Adipocyte (in vitro differentiated cells): ENCODE measurements around the gene TTC33.
A peak's percentile ranks its signal among the peaks of the same experiment; 100 is the strongest.
"Not testable (repeated sequence)": the region's sequence is repeated elsewhere in the genome, so short reads cannot be mapped to it uniquely, and the experiment has no call there.

Experiments
- DNase-seq: peaks from one replicate; pipeline ENCODE4 v3.0.0-alpha.2; 2015; ENCODE audit warnings: low read depth
- H3K27me3 ChIP-seq: replicated peaks from 2 replicates; pipeline ENCODE4 v1.7.0; 2013; ENCODE audit warnings: mild to moderate bottlenecking, low read length, moderate library complexity; ENCODE audit not compliant: control insufficient read depth, insufficient read depth
- H3K36me3 ChIP-seq: 2 replicates; pipeline ENCODE4 v1.7.0; 2013; ENCODE audit warnings: low read length, mild to moderate bottlenecking, moderate library complexity; ENCODE audit not compliant: control insufficient read depth, insufficient read depth, severe bottlenecking
- H3K4me1 ChIP-seq: 2 replicates; pipeline ENCODE4 v1.7.0; 2013; ENCODE audit warnings: mild to moderate bottlenecking, low read length, moderate library complexity; ENCODE audit not compliant: control insufficient read depth, insufficient read depth
- H3K4me3 ChIP-seq: 2 replicates; pipeline ENCODE4 v1.7.0; 2013; ENCODE audit warnings: mild to moderate bottlenecking, low read length, moderate library complexity
- H3K9ac ChIP-seq: 2 replicates; pipeline ENCODE4 v1.7.0; 2013; ENCODE audit warnings: mild to moderate bottlenecking, low read length, moderate library complexity
- H3K9me3 ChIP-seq: 2 replicates; pipeline ENCODE4 v1.7.0; 2013; ENCODE audit warnings: mild to moderate bottlenecking, low read length, moderate library complexity; ENCODE audit not compliant: control insufficient read depth

Gene TTC33

GRCh38 chr5:40716000-40716399 lies 39.8 kb downstream of the TTC33 start:
- Histone ChIP-seq H3K4me1 (peaks cover 28% of the 10 kb centered on the region), H3K4me3 (no peak overlapping the region), H3K36me3 (peaks cover 9% of the 10 kb centered on the region), H3K9ac (no peak overlapping the region), H3K9me3 (no peaks in the 10 kb centered on the region), H3K27me3 (no peaks in the 10 kb centered on the region)
- DNase-seq: no peak

DNA sequence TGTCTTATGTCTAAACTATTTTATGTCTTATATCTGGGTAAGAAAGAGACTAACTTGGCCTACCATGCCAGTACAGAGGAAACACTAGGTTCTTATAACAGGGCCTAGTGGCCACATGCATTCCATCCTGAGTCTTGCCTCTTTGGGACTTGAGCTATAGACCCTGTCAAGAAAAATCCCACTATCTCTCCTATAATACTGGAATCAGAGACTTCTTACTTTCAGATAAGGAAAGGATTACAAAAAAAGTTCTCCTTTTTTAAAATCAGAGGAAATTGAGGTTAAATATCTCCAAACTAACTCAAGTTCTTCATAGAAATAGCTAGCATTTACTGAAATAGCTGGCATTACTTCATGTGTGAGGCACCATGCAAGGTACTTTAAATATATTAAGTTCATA lies 41.8 kb downstream of the TTC33 start:
- Histone ChIP-seq H3K4me3 (no peak overlapping the region), H3K27me3 (no peaks in the 10 kb centered on the region), H3K9ac (no peak overlapping the region), H3K9me3 (no peaks in the 10 kb centered on the region), H3K36me3 (no peaks in the 10 kb centered on the region), H3K4me1 (peaks cover 28% of the 10 kb centered on the region)
- DNase-seq: no peak

DNA sequence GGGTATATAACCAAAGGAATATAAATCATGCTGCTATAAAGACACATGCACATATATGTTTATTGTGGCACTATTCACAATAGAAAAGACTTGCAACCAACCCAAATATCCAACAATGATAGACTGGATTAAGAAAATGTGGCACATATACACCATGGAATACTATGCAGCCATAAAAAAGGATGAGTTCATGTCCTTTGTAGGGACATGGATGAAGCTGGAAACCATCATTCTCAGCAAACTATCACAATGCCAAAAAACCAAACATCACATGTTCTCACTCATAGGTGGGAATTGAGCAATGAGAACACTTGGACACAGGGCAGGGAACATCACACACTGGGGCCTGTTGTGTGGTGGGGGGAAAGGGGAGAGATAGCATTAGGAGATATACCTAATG lies 45.2 kb downstream of the TTC33 start:
- H3K9ac ChIP-seq, H3K9me3 ChIP-seq, H3K4me3 ChIP-seq, H3K36me3 ChIP-seq, H3K4me1 ChIP-seq, DNase-seq, H3K27me3 ChIP-seq: not testable (repeated sequence)

DNA sequence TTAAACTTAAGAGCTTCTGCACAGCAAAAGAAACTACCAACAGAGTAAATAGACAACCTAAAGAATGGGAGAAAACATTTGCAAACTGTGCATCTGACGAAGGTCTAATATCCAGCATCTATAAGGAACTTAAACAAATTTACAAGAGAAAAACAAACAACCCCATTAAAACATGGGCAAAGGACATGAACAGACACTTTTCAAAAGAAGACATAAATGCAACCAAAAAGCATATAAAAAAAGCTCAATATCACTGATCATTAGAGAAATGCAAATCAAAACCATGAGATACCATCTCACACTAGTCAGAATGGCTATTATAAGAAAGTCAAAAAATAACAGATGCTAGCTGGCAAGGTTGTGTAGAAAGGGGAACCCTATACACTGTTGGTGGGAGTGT lies 50.3 kb downstream of the TTC33 start:
- H3K27me3 ChIP-seq, H3K4me3 ChIP-seq, H3K36me3 ChIP-seq, H3K4me1 ChIP-seq, H3K9ac ChIP-seq, DNase-seq: not testable (repeated sequence)
- peaks cover 17% of the 10 kb centered on the region for H3K9me3 ChIP-seq

- not testable (repeated sequence) for H3K9ac ChIP-seq
Observed at GRCh38 chr5:40702027-40702426, 53.7 kb downstream of the TTC33 start.

GRCh38 chr5:40700116-40700782 lies 55.5 kb downstream of the TTC33 start:
- Histone ChIP-seq H3K27me3 (no peaks in the 10 kb centered on the region), H3K4me3 (no peak overlapping the region), H3K9me3 (peaks cover 12% of the 10 kb centered on the region), H3K4me1 (no peaks in the 10 kb centered on the region), H3K9ac (no peak overlapping the region), H3K36me3 (no peaks in the 10 kb centered on the region)
- DNase-seq: no peak

More at GRCh38 chr5:40702027-40702426, 53.7 kb downstream of the TTC33 start:
- DNase-seq, H3K36me3 ChIP-seq, H3K4me1 ChIP-seq, H3K4me3 ChIP-seq, H3K27me3 ChIP-seq: not testable (repeated sequence)
- peaks cover 17% of the 10 kb centered on the region for H3K9me3 ChIP-seq

GRCh38 chr5:40694433-40694832 lies 61.3 kb downstream of the TTC33 start:
- no peaks in the 10 kb centered on the region for H3K9me3 ChIP-seq
- peaks cover 14% of the 10 kb centered on the region for H3K36me3 ChIP-seq
- no peaks in the 10 kb centered on the region for H3K27me3 ChIP-seq
- H3K4me3 ChIP-seq: no peak overlapping the region
- peaks cover 10% of the 10 kb centered on the region for H3K4me1 ChIP-seq
- H3K9ac ChIP-seq: no peak overlapping the region
- DNase-seq: no peak

GRCh38 chr5:40691894-40692293 lies 63.9 kb downstream of the TTC33 start:
- H3K4me3 ChIP-seq: no peak overlapping the region
- DNase-seq: no peak
- peaks cover 14% of the 10 kb centered on the region for H3K36me3 ChIP-seq
- H3K27me3 ChIP-seq: no peaks in the 10 kb centered on the region
- peaks cover 26% of the 10 kb centered on the region for H3K4me1 ChIP-seq
- H3K9ac ChIP-seq: no peak overlapping the region
- H3K9me3 ChIP-seq: no peaks in the 10 kb centered on the region

- DNase-seq: no peak
- H3K27me3 ChIP-seq: no peaks in the 10 kb centered on the region
Observed at GRCh38 chr5:40690267-40690666, 65.5 kb downstream of the TTC33 start.

GRCh38 chr5:40689438-40689837 lies 66.3 kb downstream of the TTC33 start:
- Histone ChIP-seq H3K9me3 (no peaks in the 10 kb centered on the region), H3K9ac (no peak overlapping the region), H3K36me3 (peaks cover 14% of the 10 kb centered on the region), H3K4me1 (peaks cover 41% of the 10 kb centered on the region), H3K27me3 (no peaks in the 10 kb centered on the region), H3K4me3 (no peak overlapping the region)
- peak; percentile 94 for DNase-seq

More at GRCh38 chr5:40690267-40690666, 65.5 kb downstream of the TTC33 start:
- H3K36me3 ChIP-seq: peaks cover 14% of the 10 kb centered on the region
- no peak overlapping the region for H3K4me3 ChIP-seq
- H3K9me3 ChIP-seq: no peaks in the 10 kb centered on the region
- no peak overlapping the region for H3K9ac ChIP-seq
- H3K4me1 ChIP-seq: peaks cover 38% of the 10 kb centered on the region

- Histone ChIP-seq H3K4me3 (no peak overlapping the region), H3K9me3 (no peaks in the 10 kb centered on the region), H3K4me1 (peaks cover 41% of the 10 kb centered on the region), H3K27me3 (no peaks in the 10 kb centered on the region), H3K36me3 (peaks cover 14% of the 10 kb centered on the region), H3K9ac (peak overlapping the region; percentile 35)
- DNase-seq: peak; percentile 32
Observed at GRCh38 chr5:40688996-40689395, 66.8 kb downstream of the TTC33 start.
